Osteoblast (primary cell): ENCODE measurements around the gene KRT8. TPM values are rescaled to one million over a fixed set of nuclear protein-coding genes. Genes with fewer than 3 reads are reported as not detected.
A peak's percentile ranks its signal among the peaks of the same experiment; 100 is the strongest.
"Not testable (repeated sequence)": the region's sequence is repeated elsewhere in the genome, so short reads cannot be mapped to it uniquely, and the experiment has no call there.

ENCODE experiments used
- DNase-seq: peaks from one replicate; pipeline ENCODE4 v3.0.0; 2011; ENCODE audit warnings: low spot score, mixed read lengths; ENCODE audit not compliant: insufficient read length; ENCODE audit errors: missing footprints
- H2AFZ ChIP-seq: 2 replicates; pipeline ENCODE4 v1.6.0; 2011; ENCODE audit warnings: mild to moderate bottlenecking, low read length
- H3K27ac ChIP-seq: 2 replicates; pipeline ENCODE4 v1.5.1; 2011; ENCODE audit warnings: mild to moderate bottlenecking, low read depth, low read length, moderate library complexity
- H3K27me3 ChIP-seq: 2 replicates; pipeline ENCODE4 v1.6.0; 2012; ENCODE audit warnings: mild to moderate bottlenecking, control low read depth, inconsistent platforms, low read length, moderate library complexity; ENCODE audit not compliant: insufficient read depth
- H3K36me3 ChIP-seq: 2 replicates; pipeline ENCODE4 v1.5.1; 2011; ENCODE audit warnings: mild to moderate bottlenecking, low read length, control low read depth, moderate library complexity; ENCODE audit not compliant: insufficient read depth
- H3K4me1 ChIP-seq: 2 replicates; pipeline ENCODE4 v1.5.1; 2011; ENCODE audit warnings: mild to moderate bottlenecking, low read length, control low read depth, moderate library complexity; ENCODE audit not compliant: insufficient read depth
- H3K4me2 ChIP-seq: 2 replicates; pipeline ENCODE4 v1.6.0; 2011; ENCODE audit warnings: mild to moderate bottlenecking, low read length; ENCODE audit not compliant: insufficient read depth
- H3K4me3 ChIP-seq: fragments of 200-600 bp; sonication (generic); 3 replicates; pipeline ENCODE4 v1.5.1; 2012; ENCODE audit warnings: mild to moderate bottlenecking, low read length, inconsistent platforms; ENCODE audit not compliant: insufficient read depth
- H3K79me2 ChIP-seq: 2 replicates; pipeline ENCODE4 v1.6.0; 2012; ENCODE audit warnings: mild to moderate bottlenecking, low read length, control low read depth, inconsistent platforms; ENCODE audit not compliant: insufficient read depth
- H3K9me3 ChIP-seq: 2 replicates; pipeline ENCODE4 v1.5.1; 2011; ENCODE audit warnings: low read depth, low read length, control low read depth
- H4K20me1 ChIP-seq: 2 replicates; pipeline ENCODE4 v1.6.0; 2012; ENCODE audit warnings: mild to moderate bottlenecking, low read length, control low read depth; ENCODE audit not compliant: insufficient read depth
- total RNA-seq: library from RNA; depleted of rRNA; stranded (reverse); fragments of >200 nt; gene quantifications from 2 replicates; pipeline ENCODE4 v1.2.3, GENCODE V29; 2012
- TF ChIP-seq, protein P1 (sequence below): IDR thresholded peaks from 2 replicates; pipeline ENCODE4 v1.5.1; 2011; ENCODE audit warnings: mild to moderate bottlenecking, low read depth, low read length, moderate library complexity; ENCODE audit errors: extremely low read depth

The KRT8 gene
- total RNA-seq, 1 donor, result 5.1 TPM

DNA sequence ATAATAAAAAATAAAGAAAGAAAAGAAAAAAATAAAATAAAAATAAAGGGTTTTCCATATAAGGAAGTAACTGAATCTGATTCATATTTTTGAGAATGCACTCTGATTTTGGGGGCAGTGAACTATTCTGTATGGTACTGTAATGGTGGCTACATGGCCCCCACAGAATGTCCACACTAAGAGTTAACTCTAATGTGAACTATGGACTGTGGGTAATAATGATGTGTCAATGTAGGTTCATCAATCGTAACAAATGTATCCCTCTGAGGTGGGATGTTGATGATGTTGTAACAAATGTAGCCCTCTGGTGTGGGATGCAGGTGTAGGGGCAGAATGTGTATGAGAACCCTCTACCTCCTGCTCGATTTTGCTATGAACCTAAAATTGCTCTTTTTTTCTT, 13.8 kb downstream of the KRT8 start:
- Histone ChIP-seq H3K4me1 (no peaks in the 10 kb centered on the region), H4K20me1 (no peaks in the 10 kb centered on the region), H3K4me3 (no peak overlapping the region), H2AFZ (no peak overlapping the region), H3K27me3 (peaks cover 4% of the 10 kb centered on the region), H3K4me2 (no peak overlapping the region), H3K36me3 (no peaks in the 10 kb centered on the region), H3K79me2 (no peaks in the 10 kb centered on the region), H3K9me3 (no peaks in the 10 kb centered on the region), H3K27ac (no peak overlapping the region)
- DNase-seq, result no peak
- TF ChIP-seq, protein P1, sequence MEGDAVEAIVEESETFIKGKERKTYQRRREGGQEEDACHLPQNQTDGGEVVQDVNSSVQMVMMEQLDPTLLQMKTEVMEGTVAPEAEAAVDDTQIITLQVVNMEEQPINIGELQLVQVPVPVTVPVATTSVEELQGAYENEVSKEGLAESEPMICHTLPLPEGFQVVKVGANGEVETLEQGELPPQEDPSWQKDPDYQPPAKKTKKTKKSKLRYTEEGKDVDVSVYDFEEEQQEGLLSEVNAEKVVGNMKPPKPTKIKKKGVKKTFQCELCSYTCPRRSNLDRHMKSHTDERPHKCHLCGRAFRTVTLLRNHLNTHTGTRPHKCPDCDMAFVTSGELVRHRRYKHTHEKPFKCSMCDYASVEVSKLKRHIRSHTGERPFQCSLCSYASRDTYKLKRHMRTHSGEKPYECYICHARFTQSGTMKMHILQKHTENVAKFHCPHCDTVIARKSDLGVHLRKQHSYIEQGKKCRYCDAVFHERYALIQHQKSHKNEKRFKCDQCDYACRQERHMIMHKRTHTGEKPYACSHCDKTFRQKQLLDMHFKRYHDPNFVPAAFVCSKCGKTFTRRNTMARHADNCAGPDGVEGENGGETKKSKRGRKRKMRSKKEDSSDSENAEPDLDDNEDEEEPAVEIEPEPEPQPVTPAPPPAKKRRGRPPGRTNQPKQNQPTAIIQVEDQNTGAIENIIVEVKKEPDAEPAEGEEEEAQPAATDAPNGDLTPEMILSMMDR, result no peak

DNA sequence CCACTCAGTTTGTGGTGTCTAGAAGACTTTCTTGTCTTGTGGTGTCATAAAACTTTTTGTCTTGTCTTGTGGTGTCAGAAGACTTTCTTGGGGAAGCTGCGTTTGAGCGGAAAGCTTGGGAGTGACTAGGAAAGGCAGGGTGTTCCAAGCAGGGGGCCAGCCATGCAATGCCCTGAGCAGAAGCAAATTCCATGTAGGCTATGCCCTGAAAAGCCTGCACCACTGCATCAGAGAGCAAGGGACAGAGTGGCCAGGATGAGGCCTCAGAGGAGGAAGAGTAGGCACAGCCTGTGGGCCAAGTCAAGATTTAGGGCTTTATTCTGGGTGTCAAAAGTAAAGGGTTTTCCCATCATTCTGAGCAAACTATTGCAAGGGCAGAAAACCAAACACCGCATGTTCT, 14.5 kb downstream of the KRT8 start:
- TF ChIP-seq, protein P1, result no peak
- no peaks in the 10 kb centered on the region for H3K36me3 ChIP-seq
- H3K9me3 ChIP-seq, result no peaks in the 10 kb centered on the region
- DNase-seq, result no peak
- no peak overlapping the region for H3K4me3 ChIP-seq
- no peaks in the 10 kb centered on the region for H4K20me1 ChIP-seq
- H3K79me2 ChIP-seq, result no peaks in the 10 kb centered on the region
- H3K4me2 ChIP-seq, result no peak overlapping the region
- no peak overlapping the region for H2AFZ ChIP-seq
- no peak overlapping the region for H3K27ac ChIP-seq
- peaks cover 4% of the 10 kb centered on the region for H3K27me3 ChIP-seq
- H3K4me1 ChIP-seq, result no peaks in the 10 kb centered on the region

DNA sequence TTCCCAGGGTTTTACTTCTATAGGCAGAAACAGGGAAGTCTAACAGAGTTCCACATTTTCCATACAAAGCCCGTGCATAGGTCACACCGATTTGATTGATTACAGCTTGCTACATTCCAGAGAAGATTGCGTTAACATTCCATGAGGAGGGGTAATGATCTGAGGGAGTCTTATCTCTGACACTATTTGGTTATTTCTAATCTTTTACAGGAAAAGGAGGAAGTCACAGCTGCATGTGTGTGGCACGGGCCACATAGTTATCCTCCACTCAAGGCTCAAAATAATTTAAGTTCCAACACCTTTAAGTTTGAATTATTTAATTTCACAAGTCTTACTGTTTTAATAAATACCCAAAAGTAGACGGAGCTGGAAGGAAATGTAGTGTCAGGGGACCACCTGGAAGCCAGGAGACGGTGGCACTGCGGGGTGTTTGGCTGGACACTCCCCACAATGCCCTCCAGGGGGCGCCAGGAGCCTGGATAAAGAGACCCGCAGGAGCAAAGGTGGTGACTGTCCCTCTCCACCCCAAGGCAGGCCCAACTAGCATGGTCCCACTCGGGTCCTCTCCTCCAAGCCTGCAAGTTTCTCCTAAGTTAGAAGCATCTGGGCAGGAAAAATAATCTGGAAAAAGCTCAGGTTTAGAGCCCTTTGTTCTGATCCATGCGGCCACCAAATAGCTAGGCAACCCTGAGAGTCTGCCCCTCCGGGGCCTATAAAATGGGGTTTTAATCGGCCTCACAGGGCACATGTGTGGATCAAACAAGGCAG, 20.2 kb downstream of the KRT8 start:
- Histone ChIP-seq H3K9me3 (no peaks in the 10 kb centered on the region), H3K4me2 (no peak overlapping the region), H3K4me3 (no peak overlapping the region), H3K79me2 (no peaks in the 10 kb centered on the region), H3K27me3 (no peaks in the 10 kb centered on the region), H4K20me1 (no peaks in the 10 kb centered on the region), H3K4me1 (no peaks in the 10 kb centered on the region), H2AFZ (peak overlapping the region; percentile 22), H3K36me3 (no peaks in the 10 kb centered on the region), H3K27ac (no peak overlapping the region)
- TF ChIP-seq, protein P1, result peak; percentile 93
- DNase-seq, result peak; percentile 83

DNA sequence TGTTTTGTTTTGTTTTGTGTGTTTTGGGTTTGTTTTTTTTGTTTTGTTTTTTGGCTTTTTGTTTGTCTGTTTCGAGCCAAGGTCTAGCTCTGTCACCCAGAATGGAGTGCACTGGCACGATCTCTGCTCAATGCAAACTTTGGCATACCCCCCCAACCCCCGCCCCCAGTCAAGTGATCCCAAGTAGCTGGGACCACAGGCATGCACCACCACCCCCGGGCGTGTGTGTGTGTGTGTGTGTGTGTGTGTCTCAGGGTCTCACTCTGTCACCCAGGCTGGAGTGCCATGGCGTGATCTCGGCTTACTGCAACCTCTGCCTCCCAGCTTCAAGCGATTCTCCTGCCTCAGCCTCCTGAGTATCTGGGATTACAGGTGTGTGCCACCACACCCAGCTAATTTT, 24.4 kb downstream of the KRT8 start:
- not testable (repeated sequence) for H3K4me3 ChIP-seq, H2AFZ ChIP-seq, H4K20me1 ChIP-seq, H3K27ac ChIP-seq, H3K36me3 ChIP-seq, H3K4me1 ChIP-seq, H3K79me2 ChIP-seq, DNase-seq, H3K4me2 ChIP-seq, H3K27me3 ChIP-seq, H3K9me3 ChIP-seq
